Stomach smooth muscle (tissue), 2 donors: Measurements from ENCODE around the gene SNAPC4.

ENCODE experiments used
- H3K27ac ChIP-seq: one replicate; pipeline ENCODE4 v1.7.0; 2013; ENCODE audit warnings: mild to moderate bottlenecking, low read length, inconsistent platforms
- H3K27me3 ChIP-seq, 2 donors: one replicate each; pipeline ENCODE4 v1.7.0; 2013; ENCODE audit warnings: low read length in 2 of 2; ENCODE audit not compliant: insufficient read depth in 2 of 2, control insufficient read depth in 1 of 2
- H3K36me3 ChIP-seq, 2 donors: one replicate each; pipeline ENCODE4 v1.7.0; 2013; ENCODE audit warnings: low read length in 2 of 2; ENCODE audit not compliant: control insufficient read depth in 2 of 2, insufficient read depth in 2 of 2
- H3K4me1 ChIP-seq: one replicate; pipeline ENCODE4 v1.7.0; 2013; ENCODE audit warnings: low read length; ENCODE audit not compliant: control insufficient read depth, insufficient read depth
- H3K4me3 ChIP-seq, 2 donors: one replicate each; pipeline ENCODE4 v1.7.0; 2013; ENCODE audit warnings: low read length in 2 of 2
- H3K9ac ChIP-seq, 2 donors: one replicate each; pipeline ENCODE4 v1.7.0; 2013; ENCODE audit warnings: low read length in 2 of 2, mild to moderate bottlenecking in 1 of 2
- H3K9me3 ChIP-seq, 2 donors: one replicate each; pipeline ENCODE4 v1.7.0; 2013; ENCODE audit warnings: low read length in 2 of 2; ENCODE audit not compliant: control insufficient read depth in 2 of 2
- donor health status: healthy.
- donor health status: Pancreatic carcinoma.

Gene SNAPC4

DNA sequence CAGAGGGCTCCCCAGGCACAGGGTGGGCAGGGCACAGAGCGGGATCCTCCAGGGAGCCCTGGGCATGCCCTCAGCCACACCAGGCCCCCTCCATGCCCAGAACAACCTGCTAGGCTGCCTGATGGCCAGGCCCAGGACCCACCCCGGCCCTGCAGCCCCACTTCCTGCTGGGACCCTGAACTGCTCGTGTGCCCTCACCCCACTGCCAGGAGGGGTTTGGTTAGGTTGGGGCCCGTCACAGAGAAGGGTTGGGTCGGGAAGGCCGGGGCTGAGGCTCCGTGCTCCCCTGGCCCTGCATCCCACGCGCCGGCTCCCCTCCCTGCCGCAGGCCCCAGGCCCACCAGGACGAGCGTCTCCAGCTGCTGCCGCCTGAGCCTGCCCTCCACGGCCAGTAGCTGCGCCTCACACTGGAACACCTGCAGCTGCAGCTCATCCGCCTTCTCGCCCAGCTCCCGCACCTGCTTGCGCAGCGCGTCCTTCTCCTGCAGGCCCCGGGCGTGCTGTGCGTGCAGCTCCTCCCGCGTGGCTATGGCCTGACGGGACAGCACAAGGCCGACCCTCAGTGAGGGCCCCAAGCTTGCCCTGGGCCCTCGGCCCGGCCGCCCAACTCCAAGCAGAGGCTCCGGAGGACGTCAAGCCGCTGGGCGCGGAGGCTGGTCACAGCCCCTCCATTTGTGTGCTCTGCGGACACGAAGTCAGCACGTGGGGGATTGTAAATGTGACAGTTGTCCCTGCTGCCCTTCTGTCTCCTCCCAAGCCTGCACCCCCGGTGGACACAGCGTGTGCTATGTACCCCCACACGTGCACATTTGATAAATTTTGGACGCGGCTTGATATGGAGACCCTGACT lies 32.4 kb downstream of the SNAPC4 start:
- Histone ChIP-seq H3K4me3 (no peak overlapping the region), H3K9me3 (no peaks in the 10 kb centered on the region), H3K36me3 (no peaks in the 10 kb centered on the region)

DNA sequence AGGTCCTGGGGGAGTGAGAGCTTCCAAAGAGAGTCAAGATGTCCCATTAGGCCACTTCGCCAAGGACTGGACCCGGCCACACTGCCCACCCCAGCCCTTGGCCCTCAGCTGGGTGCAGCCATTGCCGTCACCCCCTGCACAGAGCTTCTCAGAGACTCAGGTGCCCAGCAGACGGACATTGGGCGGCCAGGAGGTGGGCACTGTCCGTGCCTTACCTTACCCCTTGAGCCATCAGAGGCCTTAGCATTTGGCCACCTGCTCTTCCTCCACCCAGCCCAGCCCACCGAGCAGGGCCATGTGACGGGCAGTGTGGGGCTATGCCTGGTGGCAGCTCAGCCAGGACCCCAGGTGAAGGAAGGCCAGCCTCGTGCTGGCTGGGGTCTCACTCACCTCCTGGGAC lies 33.1 kb downstream of the SNAPC4 start:
- Histone ChIP-seq H3K4me1 (peaks cover 18% of the 10 kb centered on the region), H3K4me3 (no peak overlapping the region), H3K9ac (no peak overlapping the region), H3K27ac (no peak overlapping the region), H3K9me3 (no peaks in the 10 kb centered on the region), H3K27me3 (peaks cover 0 to 6% of the 10 kb centered on the region in 2 donors), H3K36me3 (no peaks in the 10 kb centered on the region)

More for the DNA sequence above, 32.4 kb downstream of the SNAPC4 start:
- no peak overlapping the region for H3K27ac ChIP-seq
- no peak overlapping the region for H3K9ac ChIP-seq
- H3K4me1 ChIP-seq = peaks cover 14% of the 10 kb centered on the region
- peaks cover 0 to 6% of the 10 kb centered on the region in 2 donors for H3K27me3 ChIP-seq

DNA sequence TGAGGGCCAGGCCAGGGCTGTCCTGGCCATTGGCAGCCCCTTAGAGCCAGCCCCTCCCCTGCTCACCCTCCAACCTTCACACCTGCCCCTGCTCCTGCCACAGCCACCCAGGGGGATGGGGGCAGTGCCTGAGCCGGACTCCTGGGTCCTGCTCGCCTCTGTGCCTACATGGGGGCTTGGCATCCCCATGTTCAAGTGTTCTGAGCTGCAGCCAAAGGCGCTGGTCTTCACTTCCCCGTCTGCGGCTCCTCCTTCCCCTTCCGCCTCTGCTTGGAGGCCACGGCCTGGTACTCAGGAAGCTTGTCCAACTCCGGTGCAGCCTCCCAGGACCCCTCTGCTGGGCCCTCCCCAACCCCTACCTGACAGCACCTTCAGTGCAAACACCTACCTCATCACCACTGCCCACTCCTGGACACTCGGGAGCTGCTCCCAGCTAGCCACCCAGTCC lies 34.2 kb downstream of the SNAPC4 start:
- H3K4me3 ChIP-seq = no peak overlapping the region
- H3K27ac ChIP-seq = no peak overlapping the region
- peaks cover 0 to 6% of the 10 kb centered on the region in 2 donors for H3K27me3 ChIP-seq
- peaks cover 28% of the 10 kb centered on the region for H3K4me1 ChIP-seq
- no peaks in the 10 kb centered on the region for H3K9me3 ChIP-seq
- no peaks in the 10 kb centered on the region for H3K36me3 ChIP-seq
- H3K9ac ChIP-seq = no peak overlapping the region

DNA sequence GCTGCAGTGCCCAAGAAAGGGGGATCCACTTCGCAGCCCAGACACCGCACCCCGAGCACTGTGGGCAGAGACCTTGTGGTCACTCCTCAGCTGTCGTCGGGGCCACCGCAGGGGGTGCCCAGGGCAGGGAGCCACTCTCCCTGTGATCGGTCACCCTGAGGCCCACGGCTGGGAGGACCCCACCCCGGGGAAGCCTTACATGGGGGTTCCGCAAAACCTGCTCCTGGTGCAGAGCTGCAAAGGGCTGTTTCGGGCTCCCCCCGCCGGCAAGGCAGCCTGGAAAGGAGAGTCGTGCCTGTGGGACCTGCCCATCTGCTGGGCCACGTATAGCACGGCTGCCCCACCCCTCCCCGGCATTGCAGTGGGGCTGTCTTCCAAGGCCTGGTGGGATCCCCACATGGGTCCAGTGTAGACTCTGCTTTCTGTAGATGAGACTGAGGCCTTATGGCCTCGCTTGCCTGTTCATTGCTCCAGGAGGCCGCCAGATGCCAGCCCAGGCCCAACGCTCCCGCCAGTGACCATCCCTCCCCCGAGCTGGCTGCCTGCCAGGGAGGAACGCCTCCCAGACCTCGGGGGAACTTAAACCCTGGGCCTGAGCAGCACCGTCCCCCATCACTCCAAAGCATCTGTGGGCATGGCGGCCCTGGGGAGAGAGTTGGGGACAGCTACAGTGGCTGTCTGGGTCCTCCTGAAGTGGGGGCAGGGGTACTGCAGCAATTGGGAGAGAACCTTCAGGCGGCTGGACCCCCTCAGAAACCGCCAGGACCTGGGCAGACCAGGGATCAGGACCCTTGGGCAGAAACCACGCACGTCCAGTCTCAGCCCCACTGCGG lies 34.8 kb downstream of the SNAPC4 start:
- Histone ChIP-seq H3K9ac (no peak overlapping the region), H3K4me1 (peaks cover 31% of the 10 kb centered on the region), H3K27ac (no peak overlapping the region), H3K4me3 (no peak overlapping the region), H3K9me3 (no peaks in the 10 kb centered on the region), H3K27me3 (peaks cover 0 to 6% of the 10 kb centered on the region in 2 donors), H3K36me3 (no peaks in the 10 kb centered on the region)

DNA sequence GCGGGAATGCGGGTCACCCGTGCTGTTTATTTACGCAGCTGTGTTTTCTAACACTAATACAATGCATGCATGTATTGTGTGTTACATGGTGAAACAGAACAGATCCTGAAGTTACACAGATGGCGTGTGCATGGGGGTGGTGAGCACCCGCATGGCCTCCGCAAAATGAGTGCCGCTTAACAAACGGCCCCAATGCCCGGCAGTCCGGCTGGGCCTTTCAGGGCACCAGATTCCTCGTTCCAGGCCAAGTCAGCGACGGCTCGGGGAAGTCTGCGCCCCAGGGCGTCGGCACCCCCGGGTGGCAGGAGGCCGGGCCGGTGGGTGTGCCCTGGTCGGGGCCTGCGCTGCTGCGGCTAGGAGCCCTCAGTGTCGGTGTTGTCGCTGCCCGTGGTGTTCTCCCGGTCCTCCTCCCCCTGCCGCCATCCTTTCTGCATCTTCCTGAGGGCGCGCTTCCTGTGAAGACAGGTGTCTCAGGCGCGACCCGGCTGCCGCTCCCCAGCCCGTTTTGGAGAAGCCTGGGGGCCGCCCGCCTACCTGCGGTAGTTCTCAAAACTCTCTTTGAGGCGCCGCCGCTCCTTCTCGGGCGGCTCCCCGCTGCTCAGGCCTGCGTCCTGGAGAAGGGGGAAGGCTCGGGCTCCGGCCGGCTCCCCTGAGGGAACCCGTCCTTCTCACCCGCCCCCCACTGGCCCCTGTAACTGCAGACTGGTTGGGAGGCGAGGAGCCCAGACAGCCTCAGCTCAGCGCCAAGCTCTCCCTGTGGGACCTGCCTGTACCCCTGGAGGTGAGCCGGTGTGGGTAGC lies 35.8 kb downstream of the SNAPC4 start:
- Histone ChIP-seq H3K4me3 (peak overlapping the region in 1 of 2 donors; percentile 82), H3K36me3 (no peaks in the 10 kb centered on the region), H3K9ac (no peak overlapping the region), H3K9me3 (no peaks in the 10 kb centered on the region), H3K4me1 (peaks cover 31% of the 10 kb centered on the region), H3K27me3 (peaks cover 0 to 6% of the 10 kb centered on the region in 2 donors), H3K27ac (no peak overlapping the region)

DNA sequence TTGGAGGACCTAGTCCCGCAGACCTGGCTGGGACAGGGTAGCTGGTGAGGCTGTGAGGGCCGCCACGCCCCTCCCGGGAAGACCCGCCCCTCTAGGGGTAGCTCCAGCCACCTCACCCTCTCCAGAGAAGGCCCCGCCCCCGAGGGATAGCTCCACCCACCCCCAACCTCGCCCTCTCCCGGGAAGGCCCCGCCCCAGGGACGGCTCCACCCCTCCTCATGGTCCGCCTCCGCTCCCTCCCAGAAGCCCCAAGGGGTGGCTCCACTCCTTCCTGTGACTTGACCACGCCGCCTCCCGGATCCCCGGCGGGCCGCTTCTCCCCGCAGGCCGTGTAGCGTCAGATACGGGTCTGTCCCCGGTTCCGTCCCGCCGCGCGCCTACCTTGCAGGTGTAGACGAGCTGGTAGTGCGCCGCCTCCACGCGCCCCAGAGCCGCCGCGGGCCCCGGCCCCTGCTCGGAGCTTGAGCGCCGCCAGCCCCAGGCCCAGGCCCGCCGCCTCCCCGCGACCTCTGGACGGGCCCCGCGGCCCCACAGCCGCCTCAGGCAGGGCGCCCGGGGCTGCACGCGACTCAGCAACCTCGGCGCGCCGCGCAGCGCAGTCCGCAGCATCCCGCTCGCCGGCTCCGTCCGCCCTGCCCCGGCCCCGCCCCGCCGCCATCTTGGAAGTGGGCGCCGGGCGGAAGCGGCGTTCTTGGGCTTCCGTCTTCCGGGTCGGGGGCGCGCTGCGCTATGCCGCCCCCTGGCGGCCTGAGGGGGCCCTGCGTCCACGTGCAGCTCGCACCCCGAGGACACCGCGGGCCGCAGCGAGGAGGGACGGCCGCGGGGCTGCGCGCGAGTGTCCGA lies 36.6 kb downstream of the SNAPC4 start, which contains the start of gene DNLZ:
Gene DNLZ (minus strand): TSS at position 639 of the 843 bp plus-strand sequence. CDS start 30 bp downstream, at position 609.
- H3K4me1 ChIP-seq = peaks cover 31% of the 10 kb centered on the region
- peak within 1 kb of the TSS; percentile 49 to 82 for H3K4me3 ChIP-seq
- peak within 1 kb of the TSS; percentile 84 for H3K27ac ChIP-seq
- peaks cover 0 to 6% of the 10 kb centered on the region in 2 donors for H3K27me3 ChIP-seq
- H3K9ac ChIP-seq = peak within 1 kb of the TSS in 1 of 2 donors; percentile 70
- H3K36me3 ChIP-seq = no peaks in the 10 kb centered on the region
- no peaks in the 10 kb centered on the region for H3K9me3 ChIP-seq

DNA sequence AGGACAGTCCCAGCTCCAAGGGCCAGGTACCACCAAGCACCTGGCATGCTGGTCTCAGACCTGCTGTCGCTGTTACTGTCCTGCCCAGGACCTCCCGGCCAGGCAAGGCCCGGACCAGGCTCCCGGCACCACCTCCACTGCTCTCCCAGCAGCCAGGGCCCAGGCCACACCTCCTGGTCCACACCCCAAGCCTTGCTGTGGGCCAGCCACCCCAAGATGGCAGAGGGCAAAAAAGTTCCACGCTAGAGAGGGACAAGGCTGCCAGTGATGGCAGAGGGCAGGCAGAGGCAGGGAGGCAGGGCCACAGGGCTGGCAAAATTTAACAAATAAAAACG lies 37.6 kb downstream of the SNAPC4 start:
- peak overlapping the region; percentile 84 for H3K27ac ChIP-seq
- peak overlapping the region in 1 of 2 donors; percentile 55 for H3K4me3 ChIP-seq
- peaks cover 31% of the 10 kb centered on the region for H3K4me1 ChIP-seq
- H3K36me3 ChIP-seq = peaks cover 0 to under 1% of the 10 kb centered on the region in 2 donors
- H3K27me3 ChIP-seq = peaks cover 0 to 6% of the 10 kb centered on the region in 2 donors
- no peaks in the 10 kb centered on the region for H3K9me3 ChIP-seq
- no peak overlapping the region for H3K9ac ChIP-seq

DNA sequence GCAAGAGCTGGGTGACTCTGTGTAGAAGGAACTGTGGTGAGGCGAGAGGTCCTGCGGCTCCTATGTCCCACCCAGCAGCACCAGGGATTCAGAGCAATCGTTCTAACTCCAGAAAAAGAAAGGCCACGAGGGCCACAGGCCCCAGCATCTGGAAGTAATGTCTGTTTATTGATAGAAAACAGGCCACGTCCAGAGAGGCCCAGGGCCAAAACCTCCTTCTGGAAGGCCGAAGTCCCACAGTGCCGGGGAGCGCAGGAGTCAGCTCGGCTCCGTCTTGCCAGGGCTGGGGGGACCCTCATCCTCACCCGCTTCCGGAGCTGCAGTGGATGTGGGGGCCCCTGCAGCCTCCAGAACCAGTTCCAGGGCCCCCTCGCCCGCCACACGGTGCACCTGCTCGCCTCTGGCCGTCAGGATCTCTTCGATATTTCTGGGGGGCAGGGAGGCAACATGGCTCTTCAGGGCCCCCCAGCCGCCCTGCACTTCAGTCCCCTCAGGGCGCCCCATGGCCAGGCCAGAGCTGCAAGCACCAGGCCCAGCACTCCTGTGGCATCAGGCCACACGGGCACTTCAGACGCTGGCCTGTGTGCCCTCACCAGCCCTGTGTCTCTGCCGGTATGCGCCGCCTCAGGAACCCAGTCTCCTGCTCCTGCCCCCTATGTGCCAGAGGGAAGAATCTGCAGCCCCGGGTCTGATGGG lies 38.1 kb downstream of the SNAPC4 start:
- H3K4me1 ChIP-seq = peaks cover 31% of the 10 kb centered on the region
- peaks cover 0 to 6% of the 10 kb centered on the region in 2 donors for H3K27me3 ChIP-seq
- H3K4me3 ChIP-seq = peak overlapping the region in 1 of 2 donors; percentile 55
- H3K36me3 ChIP-seq = peaks cover 0 to 2% of the 10 kb centered on the region in 2 donors
- no peaks in the 10 kb centered on the region for H3K9me3 ChIP-seq
- H3K27ac ChIP-seq = peak overlapping the region; percentile 84
- H3K9ac ChIP-seq = peak overlapping the region; percentile 40 to 55

DNA sequence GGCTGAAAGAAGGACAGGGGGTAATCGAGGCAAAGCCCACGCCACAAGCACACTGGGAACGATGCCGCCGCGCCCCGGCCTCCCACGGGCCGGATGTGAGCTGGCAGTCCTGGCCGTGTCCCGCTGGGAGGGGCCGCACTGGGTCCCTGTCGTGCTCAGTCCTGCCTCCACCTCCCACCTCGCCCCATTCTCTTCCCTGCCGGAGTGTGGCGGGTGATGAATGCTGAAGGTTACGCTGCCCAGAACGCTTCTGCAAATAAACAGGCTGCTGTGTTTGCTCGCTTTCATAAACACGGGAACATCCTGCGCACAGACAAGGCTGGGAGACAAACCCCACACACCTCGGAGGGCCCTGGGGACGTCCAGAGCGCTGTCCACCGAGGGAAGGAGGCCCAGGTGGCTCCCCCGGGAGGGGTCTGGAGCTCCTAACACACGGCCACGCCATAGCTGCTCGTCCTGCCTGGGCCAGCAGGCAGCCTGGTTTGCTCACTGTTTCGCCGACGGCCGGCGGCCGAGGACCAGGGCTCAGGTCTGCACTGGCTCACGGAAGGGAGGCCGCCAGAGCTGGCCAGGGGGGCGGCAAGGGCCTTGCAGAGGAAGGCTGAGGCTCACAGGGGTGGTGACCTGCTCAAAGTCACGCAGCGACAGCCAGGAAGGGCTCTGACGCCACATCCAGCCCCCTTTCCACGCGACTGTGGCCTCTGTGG lies 38.8 kb downstream of the SNAPC4 start:
- Histone ChIP-seq H3K4me1 (peaks cover 31% of the 10 kb centered on the region), H3K9ac (peak overlapping the region; percentile 40 to 55), H3K27me3 (peaks cover 0 to 6% of the 10 kb centered on the region in 2 donors), H3K9me3 (no peaks in the 10 kb centered on the region), H3K27ac (peak overlapping the region; percentile 84), H3K36me3 (peaks cover 0 to 2% of the 10 kb centered on the region in 2 donors), H3K4me3 (peak overlapping the region in 1 of 2 donors; percentile 49)
